CD4-positive, alpha-beta T cell treated with Interleukin-2 at 100 ng/mL for 4 hours (primary cell): ENCODE measurements around the gene ZMIZ1.

Experiments
- DNase-seq: peaks from one replicate; pipeline ENCODE4 v3.0.0-alpha.2; 2020; ENCODE audit warnings: low spot score

ZMIZ1 gene

DNA sequence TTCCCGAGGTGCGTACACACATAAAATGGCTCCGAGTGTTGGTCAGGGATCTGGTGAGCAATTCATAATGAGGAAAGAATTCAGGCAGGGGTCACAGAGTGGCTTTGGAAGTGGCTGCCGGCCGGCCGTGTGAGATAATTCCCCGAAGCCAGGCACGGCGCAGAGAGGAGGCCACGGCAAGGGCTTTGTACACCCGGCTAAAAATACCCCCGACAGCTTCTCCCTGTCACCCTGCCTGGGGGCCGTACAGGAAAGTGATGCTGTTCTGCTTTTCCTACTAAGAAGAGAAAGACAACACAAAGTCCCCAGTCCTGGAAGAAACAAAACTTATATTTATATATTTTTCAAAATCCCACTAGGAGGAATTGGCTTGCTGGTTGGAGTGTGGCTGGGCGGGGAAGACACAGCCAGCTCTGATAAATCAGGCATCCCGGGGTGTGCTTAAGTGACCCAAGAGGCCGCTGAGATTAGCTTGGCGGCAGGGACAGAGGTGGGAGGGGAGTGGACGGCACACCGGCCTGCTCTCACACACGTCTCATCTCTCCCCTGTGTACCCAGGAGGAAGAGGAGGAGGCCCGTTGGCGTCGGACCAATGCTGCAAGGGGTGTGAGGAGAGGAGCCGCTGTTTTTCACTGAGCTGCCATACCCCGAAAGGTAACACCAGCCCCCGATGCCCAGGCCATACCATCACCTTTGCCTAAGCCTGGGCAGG lies 70.5 kb downstream of the ZMIZ1 start:
- no peak for DNase-seq

DNA sequence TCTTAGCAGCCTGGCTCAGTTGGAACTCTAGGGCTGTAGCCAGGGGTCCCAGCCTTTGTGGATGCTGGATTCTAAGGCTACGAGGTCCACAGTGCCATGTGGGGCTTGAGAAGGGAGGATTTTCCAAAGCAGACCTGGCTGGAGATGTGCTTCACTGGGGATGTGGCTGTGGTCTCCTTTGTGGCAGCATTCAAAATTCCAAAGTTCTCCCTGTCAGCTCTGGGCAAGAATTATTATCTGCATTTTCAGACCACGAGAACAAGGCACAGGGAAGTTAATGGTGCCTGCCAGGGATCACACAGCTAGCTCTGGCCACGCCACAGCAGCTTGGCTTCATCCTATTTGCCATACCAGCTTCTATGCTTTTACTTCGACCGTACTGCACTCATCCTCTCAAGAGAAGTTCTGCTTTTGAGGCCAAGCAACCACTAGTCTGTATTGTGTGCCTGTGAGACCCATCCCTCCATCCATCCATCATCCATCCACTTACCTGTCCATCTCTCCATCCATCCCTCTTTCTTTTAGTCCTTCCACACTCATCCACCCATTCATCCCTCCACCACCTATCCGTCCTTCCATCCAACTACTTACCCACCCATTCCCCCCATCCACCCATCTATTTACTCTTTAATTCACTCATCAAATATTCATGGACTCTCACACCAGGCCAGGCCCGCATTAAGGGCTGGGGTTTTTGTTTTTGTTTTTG lies 71.5 kb downstream of the ZMIZ1 start:
- DNase-seq: no peak

DNA sequence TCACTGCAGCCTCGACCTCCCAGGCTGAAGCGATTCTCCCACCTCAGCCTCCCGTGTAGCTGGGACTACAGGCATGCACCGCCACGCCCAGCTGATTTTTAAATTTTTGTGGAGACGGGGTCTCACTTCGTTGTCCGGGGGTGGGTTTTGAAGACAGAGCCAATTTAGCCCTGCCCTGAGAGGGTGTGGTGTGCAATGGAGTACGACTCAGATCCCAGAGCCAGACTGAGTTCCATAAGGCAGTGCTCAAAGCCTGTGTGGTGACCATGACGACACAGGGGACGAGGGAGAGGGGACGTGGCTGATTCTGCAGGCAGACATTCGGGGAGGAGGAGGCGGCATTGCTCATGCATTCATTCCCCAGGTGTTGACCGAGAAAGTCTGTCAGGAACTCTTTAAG lies 72.1 kb downstream of the ZMIZ1 start:
- DNase-seq: no peak

DNA sequence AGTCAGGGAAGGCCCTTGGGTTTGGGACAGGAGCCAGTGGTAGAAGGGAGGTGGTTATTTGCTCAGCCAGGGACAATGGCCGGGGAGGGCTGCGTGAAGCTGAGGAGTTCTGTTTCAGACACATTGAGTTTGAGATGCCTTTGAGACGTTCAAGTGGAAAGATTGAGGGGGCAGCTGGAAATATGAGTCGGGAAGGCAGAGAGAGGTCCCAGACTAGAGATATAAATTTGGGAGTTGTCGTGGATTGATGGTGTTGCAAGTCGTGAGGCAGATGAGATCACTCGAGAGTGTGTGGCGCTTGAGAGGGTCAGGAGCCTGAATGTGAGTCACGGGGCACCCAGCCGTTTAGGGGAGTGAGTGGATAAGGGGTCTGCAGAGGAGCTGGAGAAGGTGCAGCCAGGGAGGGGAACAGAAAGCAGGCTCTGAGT lies 73.3 kb downstream of the ZMIZ1 start:
- no peak for DNase-seq

DNA sequence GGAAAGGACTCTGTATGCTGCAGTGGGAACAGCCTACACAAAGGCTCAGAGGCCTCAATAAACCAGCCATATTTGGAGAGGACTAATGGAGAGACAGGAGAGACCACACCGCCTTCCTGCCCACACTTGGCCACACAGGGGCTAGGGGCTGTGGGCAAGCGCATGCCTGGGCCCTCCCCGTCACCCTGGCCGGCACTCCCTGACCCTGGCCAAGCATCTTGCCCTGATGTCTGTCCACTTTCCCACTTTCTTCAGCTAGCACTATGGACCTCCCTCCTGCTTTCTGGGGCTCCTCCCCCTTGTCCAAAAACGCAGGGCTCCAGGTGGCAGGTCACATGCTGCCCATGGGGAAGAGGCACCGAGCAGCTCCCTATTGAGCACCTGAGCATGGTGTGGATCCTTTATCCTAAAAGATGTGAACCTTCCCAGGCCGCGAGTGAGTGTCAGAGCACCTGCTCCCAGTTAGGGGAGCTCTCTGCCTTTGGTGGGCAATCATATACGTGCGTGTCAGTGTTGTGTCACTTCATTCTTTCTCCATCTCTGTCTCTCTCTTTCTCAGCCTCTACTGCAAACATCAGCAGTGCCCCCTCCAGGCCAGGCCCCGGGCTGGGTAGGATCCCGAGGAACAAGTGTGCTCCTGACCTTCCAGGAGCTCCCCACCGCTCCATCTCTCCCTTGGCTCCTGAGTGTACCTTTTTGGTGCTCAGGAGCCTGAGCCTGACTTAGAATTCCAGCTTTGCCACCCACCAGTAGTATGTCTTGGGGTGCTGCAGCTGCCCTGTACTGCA lies 74.0 kb downstream of the ZMIZ1 start:
- DNase-seq: no peak

DNA sequence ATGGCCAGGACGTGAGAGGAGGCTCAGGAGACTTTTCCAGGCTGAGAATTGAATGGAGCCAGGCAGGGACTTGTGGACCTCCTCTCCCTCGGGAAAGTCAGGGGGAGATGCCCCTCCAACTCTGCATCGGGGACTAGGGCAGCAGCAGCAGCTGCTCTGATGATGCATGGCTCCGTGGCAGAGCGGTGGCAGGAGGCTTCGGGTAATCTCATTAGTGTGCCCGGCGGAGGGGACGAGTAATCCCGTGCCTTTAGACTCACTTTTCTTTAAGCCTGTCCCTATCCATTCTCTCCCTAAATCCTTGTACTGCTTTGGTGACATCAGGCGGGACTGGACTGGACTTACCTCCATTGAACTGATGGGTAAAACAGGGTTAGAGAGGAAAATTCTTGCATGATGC lies 75.1 kb downstream of the ZMIZ1 start:
- no peak for DNase-seq

DNA sequence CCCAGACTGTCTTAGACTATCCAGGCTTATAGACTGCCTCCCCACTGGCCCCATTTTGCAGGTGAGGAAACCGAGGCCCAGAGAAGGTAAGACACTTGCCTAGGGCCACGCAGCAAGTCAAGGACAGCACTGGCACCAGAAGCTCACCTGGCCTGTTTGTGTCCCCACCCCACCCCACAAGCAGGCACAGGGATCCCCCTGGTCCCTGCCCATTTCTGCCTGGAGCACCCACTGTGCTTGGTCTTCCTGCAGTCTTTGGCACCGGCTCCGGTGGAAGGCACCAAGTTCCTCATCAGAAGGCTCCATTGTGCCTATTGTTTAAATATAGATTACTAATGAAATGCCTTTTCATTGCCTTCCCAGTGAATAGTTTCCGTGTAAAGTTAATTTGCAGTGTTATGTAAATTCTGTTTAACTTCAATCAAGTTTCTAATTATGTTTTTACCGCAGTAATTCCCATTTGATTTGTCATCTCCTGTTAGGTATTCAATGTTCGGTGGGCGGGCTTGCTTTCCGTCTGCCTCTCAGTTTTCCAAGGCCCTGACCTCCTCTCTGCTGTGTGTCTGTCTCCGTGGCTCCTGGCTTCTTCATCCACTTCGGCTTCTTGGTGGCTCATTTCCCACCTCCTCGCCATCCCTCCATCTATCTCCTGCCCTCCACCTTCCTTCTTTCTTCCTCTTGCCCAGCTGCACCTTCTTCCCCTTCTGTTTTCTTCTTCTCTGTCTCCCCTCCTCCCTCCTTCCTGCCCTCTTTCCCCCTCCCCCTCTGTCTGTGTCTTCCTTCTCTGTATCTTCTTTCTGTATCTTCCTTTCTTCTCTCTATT lies 75.8 kb downstream of the ZMIZ1 start:
- DNase-seq: no peak

DNA sequence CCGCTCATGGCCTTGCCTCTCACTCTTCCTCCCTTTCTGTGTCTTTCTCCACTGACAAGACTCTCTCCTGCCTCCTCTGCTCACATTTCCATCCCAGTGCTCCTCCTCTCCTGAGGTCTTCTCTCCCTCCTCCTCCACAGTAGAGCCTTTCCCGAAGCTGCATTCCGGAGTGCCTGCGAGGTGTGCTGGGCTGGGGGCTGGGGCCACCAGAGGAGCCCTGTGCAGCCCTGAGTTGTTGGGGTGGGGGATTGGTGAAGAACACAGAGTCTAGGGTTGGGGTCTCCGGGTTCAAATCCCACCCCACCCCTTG lies 76.4 kb downstream of the ZMIZ1 start:
- DNase-seq: no peak

DNA sequence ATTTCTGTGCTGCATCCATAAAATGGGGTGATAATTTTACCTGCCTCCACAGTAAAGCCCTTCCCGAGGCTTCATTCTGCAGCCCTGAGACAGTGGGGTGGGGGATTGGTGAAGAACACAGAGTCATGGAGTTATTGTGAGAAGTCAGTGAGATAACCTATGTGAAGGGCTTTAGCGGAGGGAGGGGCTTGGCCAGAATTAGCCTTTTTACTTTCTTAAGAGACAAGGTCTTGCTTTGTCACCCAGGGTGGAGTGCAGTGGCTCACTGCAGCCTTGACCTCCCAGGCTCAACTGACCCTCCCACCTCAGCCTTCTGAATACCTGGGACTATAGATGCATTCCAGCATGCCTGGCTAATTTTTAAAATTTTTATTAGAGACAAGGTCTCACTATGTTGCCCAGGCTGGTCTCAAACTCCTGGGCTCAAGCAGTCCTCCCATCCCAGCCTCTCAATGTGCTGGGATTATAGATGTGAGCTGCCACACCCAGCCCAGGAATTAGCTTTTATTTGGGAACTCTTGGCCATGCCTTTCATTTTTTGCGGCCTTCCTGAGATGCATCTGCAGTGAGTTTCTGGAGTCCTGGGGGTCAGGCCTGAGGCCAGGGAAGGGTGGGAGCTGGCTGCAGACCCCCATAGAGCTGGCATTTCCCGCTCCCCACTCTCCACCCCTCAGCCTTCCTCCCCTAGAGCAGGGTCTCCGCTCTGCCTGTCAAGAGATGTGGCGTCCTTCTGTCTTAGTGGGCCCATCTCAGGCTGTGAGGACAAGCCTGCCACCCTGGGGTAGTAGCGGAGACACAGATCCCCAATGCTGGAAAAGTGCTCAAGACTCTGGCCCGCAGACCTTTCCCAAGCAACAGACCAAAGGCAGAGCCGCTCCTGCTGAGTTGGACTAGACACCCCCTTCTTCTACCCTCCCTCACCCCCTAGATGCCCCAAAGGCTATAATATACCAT lies 77.0 kb downstream of the ZMIZ1 start:
- no peak for DNase-seq

DNA sequence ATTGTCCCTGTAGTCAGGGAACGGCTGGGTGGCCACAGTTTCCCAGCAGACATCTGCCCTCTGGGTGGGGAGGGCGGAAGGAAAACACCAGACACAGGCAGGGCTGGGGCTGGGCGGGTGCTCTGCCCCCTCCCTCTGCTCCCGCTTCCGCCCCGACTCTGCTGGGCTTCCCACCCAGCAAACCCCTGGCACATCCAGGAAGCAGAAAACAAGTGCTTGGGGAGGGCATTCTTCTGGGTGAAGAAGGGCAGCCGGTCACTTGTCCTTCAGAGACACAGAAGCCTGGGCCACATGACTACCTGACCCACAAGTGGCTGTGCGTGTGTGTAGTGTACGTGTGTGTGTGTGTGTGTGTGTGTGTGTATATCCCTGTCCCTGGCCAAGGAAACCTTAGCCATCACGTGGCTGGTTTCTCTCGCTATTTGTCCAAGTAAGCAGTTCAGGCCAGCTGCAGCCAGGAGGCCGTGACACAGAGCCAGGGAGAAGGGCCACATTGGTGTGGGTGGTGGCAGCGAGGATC lies 77.9 kb downstream of the ZMIZ1 start:
- no peak for DNase-seq

DNA sequence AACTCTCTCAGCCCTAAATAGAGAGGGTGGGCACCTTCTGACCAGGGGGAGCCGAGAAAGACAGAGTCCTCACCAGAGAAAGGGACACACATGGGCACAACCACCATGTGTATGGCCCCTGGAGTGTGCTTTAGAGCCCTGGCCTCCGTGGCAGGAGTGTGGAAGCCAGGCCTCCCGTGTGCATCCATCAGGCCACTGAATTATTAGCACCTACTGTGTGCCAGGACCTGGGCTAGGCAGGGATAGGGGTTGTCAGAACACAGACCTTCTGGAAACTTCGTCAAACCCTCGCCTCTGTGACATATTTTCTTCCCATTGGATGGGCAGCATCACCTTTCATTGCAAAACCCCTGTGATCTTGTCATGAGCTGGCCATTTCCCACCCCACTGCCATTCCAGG lies 78.5 kb downstream of the ZMIZ1 start:
- no peak for DNase-seq

DNA sequence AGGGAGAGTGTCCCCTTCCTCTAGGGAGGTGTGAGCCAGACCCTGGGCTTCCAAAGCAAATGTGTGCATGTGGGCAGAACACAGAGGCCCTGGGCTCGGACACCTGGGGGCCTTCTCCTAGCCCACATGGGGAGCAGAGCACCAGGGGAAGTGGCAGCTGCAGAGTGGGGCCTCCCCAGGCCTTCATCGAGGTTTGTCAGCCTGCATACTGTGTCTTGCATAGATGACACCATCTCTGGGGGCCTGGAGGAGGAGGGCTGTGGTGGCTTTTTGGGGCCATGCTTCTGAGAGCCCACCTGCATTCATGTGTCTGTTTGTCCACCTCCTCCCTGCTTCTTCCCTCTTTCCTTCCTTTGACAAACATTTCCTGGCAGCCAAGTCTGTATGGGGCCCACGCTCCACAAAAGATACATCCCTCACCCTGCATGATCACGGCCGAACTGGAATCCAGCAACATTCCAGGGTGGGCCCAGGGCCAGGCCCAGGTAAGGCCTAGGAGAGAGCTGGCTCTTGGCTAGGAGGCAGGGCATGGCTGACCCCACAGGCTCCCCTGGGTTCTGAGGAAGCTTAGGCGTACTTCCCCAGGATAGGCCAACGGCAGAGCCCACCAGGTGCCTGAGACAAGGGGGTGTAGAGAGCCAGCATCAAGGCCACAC lies 79.2 kb downstream of the ZMIZ1 start:
- DNase-seq: no peak

DNA sequence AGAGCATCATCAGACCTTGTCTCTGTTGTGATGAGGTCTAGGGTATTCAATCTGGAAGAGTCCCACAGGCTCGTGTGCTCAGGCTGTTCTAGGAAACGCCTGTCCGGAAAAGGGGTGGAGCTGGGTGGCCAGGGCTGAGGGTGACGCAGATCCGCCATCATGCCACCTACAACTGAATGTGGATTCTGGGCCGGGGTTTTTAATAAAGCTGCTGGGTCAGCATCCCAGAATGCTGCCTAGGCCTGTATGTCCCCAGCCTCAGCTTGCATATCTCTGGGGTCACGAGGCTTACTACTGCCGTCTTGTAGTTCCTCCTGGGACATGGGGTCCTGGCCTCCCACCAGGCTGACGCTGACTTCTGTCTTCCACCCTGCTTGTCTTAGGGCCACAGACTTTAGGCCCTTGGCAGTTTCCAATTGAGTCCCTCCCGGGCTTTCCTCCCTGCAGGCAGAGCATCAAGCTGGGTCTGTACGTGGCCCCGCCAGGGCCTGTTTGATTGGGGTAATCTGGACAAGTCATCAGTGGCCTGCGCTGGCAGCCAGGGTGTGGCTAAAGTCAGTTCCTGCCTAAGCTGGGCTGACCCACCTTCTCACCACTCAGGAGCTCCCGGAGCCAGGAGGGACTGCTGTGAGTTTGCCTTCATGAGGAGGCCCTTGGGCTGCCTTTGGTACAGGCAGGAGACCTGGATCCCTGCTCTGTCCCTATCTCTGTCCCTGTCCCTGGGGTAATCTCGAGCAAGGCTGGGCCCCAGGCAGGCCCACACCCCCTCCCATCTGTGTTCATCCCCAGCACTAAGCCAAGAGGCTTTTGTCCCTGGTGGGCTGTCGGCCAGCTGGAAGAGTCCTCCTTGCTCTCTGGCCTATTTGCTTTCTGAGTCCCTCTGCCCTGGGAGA lies 79.9 kb downstream of the ZMIZ1 start:
- DNase-seq: no peak

DNA sequence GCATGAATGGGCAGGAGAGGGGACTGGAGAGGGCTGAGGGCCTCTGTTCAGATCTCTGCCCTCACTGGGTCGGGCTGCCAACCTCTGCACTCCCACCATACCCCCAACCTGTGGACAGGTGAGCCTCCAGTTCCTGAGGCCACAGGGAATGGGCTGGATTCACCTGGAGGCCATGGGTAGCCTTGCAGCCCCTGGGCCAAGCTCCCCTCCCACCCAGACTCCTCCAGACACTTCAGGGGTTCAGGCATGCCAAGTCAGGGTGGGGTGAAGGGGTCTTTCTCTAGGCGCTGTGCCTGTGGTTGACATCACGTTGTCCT lies 80.5 kb downstream of the ZMIZ1 start:
- no peak for DNase-seq

DNA sequence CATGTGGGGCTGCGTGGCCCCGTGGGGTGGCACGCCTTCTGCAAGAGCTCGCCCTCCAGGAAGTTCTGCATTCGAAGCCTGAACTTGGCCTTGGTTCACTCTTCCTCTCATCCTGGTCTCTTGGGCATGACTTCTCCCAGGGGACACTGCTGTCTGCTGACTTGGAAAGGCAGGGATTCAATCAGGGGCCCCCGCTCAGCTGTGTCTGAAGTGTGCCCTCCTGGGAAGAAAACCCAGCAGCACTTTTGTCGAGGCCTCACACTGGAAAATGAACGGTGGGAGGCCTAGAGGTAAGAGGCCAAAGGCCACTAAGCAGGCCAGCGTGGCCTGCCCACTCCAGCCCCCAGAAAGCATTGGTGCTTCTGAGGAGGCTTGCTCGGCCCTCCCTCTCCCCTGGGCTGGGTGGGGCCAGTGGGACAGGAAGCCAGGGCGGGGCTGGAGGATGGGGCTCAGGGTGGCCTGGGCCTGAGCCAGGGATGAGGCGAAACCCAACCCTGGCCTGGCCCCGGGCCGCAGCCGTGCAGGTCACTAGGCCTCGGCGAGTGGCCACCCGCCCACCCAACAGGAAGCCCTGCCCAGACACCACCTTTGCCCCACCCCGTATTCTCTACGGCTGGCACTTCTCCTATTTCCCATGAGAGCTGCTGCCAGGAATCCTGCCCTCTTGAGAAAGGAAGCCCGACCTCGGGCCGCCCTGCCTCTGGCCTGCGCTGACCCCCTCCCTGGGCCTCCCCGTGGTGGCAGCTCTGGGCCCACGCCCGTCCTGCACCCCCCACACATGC lies 81.1 kb downstream of the ZMIZ1 start:
- DNase-seq: peak; percentile 30

DNA sequence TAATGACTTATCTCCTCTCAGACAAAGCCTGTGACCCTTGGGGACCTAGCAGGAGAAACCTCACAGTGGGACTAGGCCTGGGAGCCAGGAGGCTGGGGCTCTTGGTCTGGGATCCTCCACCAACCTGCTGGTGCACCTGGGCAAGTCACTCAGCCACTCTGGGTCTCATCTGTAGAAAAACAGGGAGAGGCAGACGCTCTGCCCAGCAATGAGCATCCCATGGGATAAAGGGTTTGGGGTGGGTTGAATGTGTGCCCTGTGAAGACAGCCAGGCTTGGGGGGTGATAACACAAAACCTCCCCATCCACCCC lies 81.6 kb downstream of the ZMIZ1 start:
- DNase-seq: no peak

DNA sequence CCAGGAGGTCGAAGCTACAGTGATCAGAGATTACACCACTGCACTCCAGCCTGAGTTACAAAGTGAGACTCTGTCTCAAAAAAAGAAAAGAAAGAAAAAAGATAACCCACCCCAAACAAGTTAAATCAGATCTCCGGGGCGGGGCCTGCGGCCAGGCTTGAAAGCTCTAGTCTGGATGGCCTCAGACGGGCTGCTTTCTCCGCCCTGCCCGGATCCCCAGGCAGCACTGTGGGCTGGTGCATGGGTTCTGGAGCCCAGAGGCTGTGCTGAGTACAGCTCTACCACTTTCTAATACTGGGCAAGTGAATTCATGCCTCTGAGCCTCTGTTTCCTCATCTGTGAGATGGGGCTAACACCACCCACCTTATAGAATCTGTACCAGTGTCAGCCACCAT lies 83.7 kb downstream of the ZMIZ1 start:
- DNase-seq: no peak

DNA sequence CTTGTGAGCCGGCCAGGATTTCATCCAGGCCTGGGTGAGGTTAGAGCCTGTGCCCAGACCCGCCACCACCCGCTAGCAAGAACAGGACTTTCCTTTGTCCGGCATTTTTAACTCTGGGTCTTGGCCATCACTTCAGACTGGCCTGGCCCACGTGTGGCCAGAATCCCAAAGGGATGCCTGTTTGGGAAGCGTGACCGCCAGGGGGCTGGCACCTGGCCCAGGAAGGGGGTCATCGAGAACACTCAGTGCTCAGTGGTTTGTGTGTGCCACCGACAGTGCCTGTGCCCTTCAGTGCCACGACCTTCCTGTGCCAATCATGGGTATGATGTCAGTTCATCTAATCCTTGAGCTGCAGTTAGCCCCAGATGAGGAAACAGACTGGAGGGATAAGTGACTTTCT lies 85.0 kb downstream of the ZMIZ1 start:
- no peak for DNase-seq
